Mesenchymal stem cell (in vitro differentiated cells and primary cell): Measurements from ENCODE around the gene TMEM183A.

ENCODE experiments used
- DNase-seq: peaks from one replicate; pipeline ENCODE4 v3.0.0-alpha.2; 2013
- H2AFZ ChIP-seq: one replicate; pipeline ENCODE4 v1.6.1; 2013; ENCODE audit warnings: low read depth, mild to moderate bottlenecking, control low read depth, inconsistent platforms, low read length, moderate library complexity
- H2AK5ac ChIP-seq: 2 replicates; pipeline ENCODE4 v1.6.1; 2013; ENCODE audit warnings: low read length, moderate library complexity, mild to moderate bottlenecking, inconsistent platforms; ENCODE audit not compliant: severe bottlenecking
- H2BK120ac ChIP-seq: one replicate; pipeline ENCODE4 v1.6.1; 2013; ENCODE audit warnings: low read depth, mild to moderate bottlenecking, inconsistent platforms, low read length, moderate library complexity
- H2BK12ac ChIP-seq, 2 experiments: one replicate each; pipeline ENCODE4 v1.6.1; 2013; ENCODE audit warnings: inconsistent platforms in 2 of 2, low read length in 2 of 2, mild to moderate bottlenecking in 2 of 2, moderate library complexity in 2 of 2, control low read depth in 1 of 2
- H2BK15ac ChIP-seq: one replicate; pipeline ENCODE4 v1.6.1; 2013; ENCODE audit warnings: mild to moderate bottlenecking, low read depth, inconsistent platforms; ENCODE audit not compliant: poor library complexity, severe bottlenecking
- H2BK5ac ChIP-seq: 2 replicates; pipeline ENCODE4 v1.6.1; 2013; ENCODE audit warnings: low read depth, mild to moderate bottlenecking, low read length, control low read depth, inconsistent platforms; ENCODE audit not compliant: poor library complexity, severe bottlenecking
- H3K14ac ChIP-seq, 2 experiments: one replicate each; pipeline ENCODE4 v1.6.1; 2013; ENCODE audit warnings: inconsistent platforms in 2 of 2, low read length in 2 of 2, control low read depth in 1 of 2, mild to moderate bottlenecking in 1 of 2, moderate library complexity in 1 of 2
- H3K18ac ChIP-seq, 2 experiments: one replicate each; pipeline ENCODE4 v1.6.1; 2013; ENCODE audit warnings: inconsistent platforms in 2 of 2, low read length in 2 of 2, control low read depth in 1 of 2, low read depth in 1 of 2, mild to moderate bottlenecking in 1 of 2
- H3K23ac ChIP-seq, 2 experiments: one replicate each; pipeline ENCODE4 v1.6.1; 2013; ENCODE audit warnings: inconsistent platforms in 2 of 2, low read length in 2 of 2, mild to moderate bottlenecking in 2 of 2, moderate library complexity in 2 of 2, control low read depth in 1 of 2
- H3K27ac ChIP-seq: 2 replicates; pipeline ENCODE4 v1.5.1; 2013; ENCODE audit warnings: mild to moderate bottlenecking, moderate library complexity, low read length, control low read depth, inconsistent platforms; ENCODE audit not compliant: poor library complexity, severe bottlenecking
- H3K27me3 ChIP-seq, 2 experiments: 2 replicates each; pipeline versions ENCODE4 v1.6.1 to v1.7.0; 2013; ENCODE audit warnings: low read length in 2 of 2, mild to moderate bottlenecking in 2 of 2, moderate library complexity in 2 of 2, control low read depth in 1 of 2, inconsistent platforms in 1 of 2; ENCODE audit not compliant: control insufficient read depth in 1 of 2, insufficient read depth in 1 of 2
- H3K36me3 ChIP-seq, 2 experiments: 2 replicates each; pipeline versions ENCODE4 v1.6.1 to v1.7.0; 2013; ENCODE audit warnings: low read length in 2 of 2, control low read depth in 1 of 2, inconsistent platforms in 1 of 2, low read depth in 1 of 2, mild to moderate bottlenecking in 1 of 2; ENCODE audit not compliant: insufficient read depth in 2 of 2, control insufficient read depth in 1 of 2
- H3K4ac ChIP-seq, 2 experiments: one replicate each; pipeline ENCODE4 v1.6.1; 2013; ENCODE audit warnings: inconsistent platforms in 2 of 2, low read length in 2 of 2, mild to moderate bottlenecking in 2 of 2, moderate library complexity in 2 of 2, control low read depth in 1 of 2, low read depth in 1 of 2
- H3K4me1 ChIP-seq: 2 replicates; pipeline ENCODE4 v1.6.1; 2013; ENCODE audit warnings: low read depth, low read length, control low read depth; ENCODE audit not compliant: control insufficient read depth, insufficient read depth
- H3K4me2 ChIP-seq: 2 replicates; pipeline ENCODE4 v1.6.1; 2013; ENCODE audit warnings: low read length, mild to moderate bottlenecking, inconsistent platforms; ENCODE audit not compliant: poor library complexity, severe bottlenecking
- H3K4me3 ChIP-seq, 2 experiments: 2 replicates each; pipeline versions ENCODE4 v1.5.1 to v1.7.0; 2013; ENCODE audit warnings: low read length in 2 of 2, mild to moderate bottlenecking in 2 of 2, control low read depth in 1 of 2, low read depth in 1 of 2; ENCODE audit not compliant: insufficient read depth in 1 of 2
- H3K79me1 ChIP-seq: replicated peaks from 2 replicates; pipeline ENCODE4 v1.6.1; 2013; ENCODE audit warnings: mild to moderate bottlenecking, control low read depth, low read length, inconsistent platforms; ENCODE audit not compliant: poor library complexity, severe bottlenecking
- H3K9ac ChIP-seq: 2 replicates; pipeline ENCODE4 v1.7.0; 2013; ENCODE audit warnings: mild to moderate bottlenecking, low read length, moderate library complexity
- H3K9me3 ChIP-seq: 2 replicates; pipeline ENCODE4 v1.7.0; 2013; ENCODE audit warnings: mild to moderate bottlenecking, low read length; ENCODE audit not compliant: control insufficient read depth
- H4K8ac ChIP-seq: one replicate; pipeline ENCODE4 v1.6.1; 2013; ENCODE audit warnings: inconsistent platforms, mild to moderate bottlenecking, low read length, moderate library complexity
- H4K91ac ChIP-seq: one replicate; pipeline ENCODE4 v1.6.1; 2013; ENCODE audit warnings: mild to moderate bottlenecking, low read length, inconsistent platforms
- WGBS: methylation state at CpG from one replicate; pipeline ENCODE4 v1.1.7; 2013; ENCODE audit warnings: mixed read lengths; 5-methylcytosine and 5-hydroxymethylcytosine counted together

TMEM183A gene

DNA sequence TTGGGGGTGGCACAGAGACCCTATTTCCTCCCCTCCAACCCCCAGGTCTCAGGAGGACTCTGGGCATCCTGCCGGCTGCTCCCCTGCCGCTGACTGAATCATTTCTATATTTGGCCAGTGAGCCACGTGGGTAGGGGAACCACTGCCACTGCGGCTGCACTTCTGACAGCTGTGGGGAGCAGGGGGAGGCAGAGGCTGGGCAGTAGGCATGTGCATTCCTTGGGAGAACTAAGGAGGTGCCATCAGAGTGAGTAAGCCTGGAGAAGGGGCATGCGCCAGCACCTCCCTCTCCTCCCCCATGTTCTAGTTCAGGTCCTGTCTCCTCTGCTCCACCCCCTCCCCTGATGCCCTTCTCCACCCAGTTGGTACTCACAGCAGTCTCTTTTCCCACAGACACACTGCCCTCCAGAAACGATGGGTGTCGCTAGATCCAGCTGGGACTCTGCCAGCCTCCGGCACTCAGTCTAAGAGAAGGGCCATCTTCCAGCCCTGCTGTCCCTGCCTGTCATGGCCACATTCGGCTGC is 31.1 kb downstream of the TMEM183A start:
- no peaks in the 10 kb centered on the region for H3K9me3 ChIP-seq
- no peak overlapping the region for H2AK5ac ChIP-seq
- no peak overlapping the region for H3K23ac ChIP-seq
- H2AFZ ChIP-seq = no peak overlapping the region
- H2BK120ac ChIP-seq = no peak overlapping the region
- H3K27ac ChIP-seq = no peak overlapping the region
- H3K9ac ChIP-seq = peak overlapping the region; percentile 42
- H3K18ac ChIP-seq = no peak overlapping the region
- no peak overlapping the region for H2BK5ac ChIP-seq
- no peak overlapping the region for H3K4me3 ChIP-seq
- peaks cover 0 to 14% of the 10 kb centered on the region in 2 experiments for H3K36me3 ChIP-seq
- H3K27me3 ChIP-seq = peaks cover 0 to 60% of the 10 kb centered on the region in 2 experiments
- H2BK15ac ChIP-seq = no peak overlapping the region
- WGBS = 75% methylated on average over 8 of the region's 9 CpGs
- DNase-seq = peak; percentile 32
- no peak overlapping the region for H3K4ac ChIP-seq
- H3K14ac ChIP-seq = no peak overlapping the region
- H3K4me2 ChIP-seq = no peak overlapping the region
- H4K8ac ChIP-seq = no peak overlapping the region
- H4K91ac ChIP-seq = no peak overlapping the region
- peaks cover 19% of the 10 kb centered on the region for H3K4me1 ChIP-seq
- no peak overlapping the region for H2BK12ac ChIP-seq
- no peaks in the 10 kb centered on the region for H3K79me1 ChIP-seq

DNA sequence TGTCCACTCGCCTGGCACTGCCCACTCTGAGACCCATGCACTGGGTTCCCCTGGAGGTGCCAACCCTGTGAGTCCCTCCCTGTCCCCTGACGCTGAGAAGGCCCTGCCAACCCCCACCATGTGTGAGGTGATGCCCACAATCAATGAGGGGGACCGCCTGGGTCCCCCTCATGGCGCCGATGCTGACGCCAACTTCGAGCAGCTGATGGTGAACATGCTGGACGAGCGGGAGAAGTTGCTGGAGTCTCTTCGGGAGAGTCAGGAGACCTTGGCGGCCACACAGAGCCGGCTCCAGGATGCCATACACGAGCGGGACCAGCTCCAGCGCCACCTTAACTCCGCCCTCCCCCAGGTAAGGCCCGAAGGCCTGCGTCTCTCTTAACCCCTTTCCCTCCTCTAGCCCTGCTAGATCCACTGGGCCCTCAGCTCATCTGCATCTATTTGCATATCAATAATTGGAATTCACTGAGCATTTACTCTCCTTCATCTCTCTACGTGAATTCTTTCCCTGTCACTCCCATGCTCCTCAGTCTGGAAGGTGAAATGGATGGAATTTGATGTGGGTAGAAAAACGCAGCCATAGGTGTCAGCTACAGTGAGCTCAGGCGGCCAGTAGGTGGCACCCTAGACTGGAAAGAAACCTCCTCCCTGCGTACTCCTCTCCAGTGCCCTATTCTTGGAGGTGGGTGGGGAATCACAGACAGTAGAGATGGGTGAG is 31.9 kb downstream of the TMEM183A start:
- H2BK120ac ChIP-seq = no peak overlapping the region
- H3K27ac ChIP-seq = no peak overlapping the region
- H3K14ac ChIP-seq = no peak overlapping the region
- no peak overlapping the region for H3K23ac ChIP-seq
- no peak overlapping the region for H3K4me2 ChIP-seq
- H3K4ac ChIP-seq = no peak overlapping the region
- peaks cover 0 to 21% of the 10 kb centered on the region in 2 experiments for H3K36me3 ChIP-seq
- H3K9me3 ChIP-seq = no peaks in the 10 kb centered on the region
- H3K79me1 ChIP-seq = no peaks in the 10 kb centered on the region
- H4K91ac ChIP-seq = no peak overlapping the region
- no peak overlapping the region for H4K8ac ChIP-seq
- no peak overlapping the region for H3K18ac ChIP-seq
- WGBS = 60% methylated on average over 18 of the region's 22 CpGs
- peaks cover 19% of the 10 kb centered on the region for H3K4me1 ChIP-seq
- DNase-seq = peak; percentile 73
- H2BK15ac ChIP-seq = no peak overlapping the region
- H3K4me3 ChIP-seq = no peak overlapping the region
- peak overlapping the region; percentile 42 for H3K9ac ChIP-seq
- H2AK5ac ChIP-seq = no peak overlapping the region
- no peak overlapping the region for H2AFZ ChIP-seq
- H2BK5ac ChIP-seq = no peak overlapping the region
- H2BK12ac ChIP-seq = no peak overlapping the region
- H3K27me3 ChIP-seq = peaks cover 0 to 62% of the 10 kb centered on the region in 2 experiments

DNA sequence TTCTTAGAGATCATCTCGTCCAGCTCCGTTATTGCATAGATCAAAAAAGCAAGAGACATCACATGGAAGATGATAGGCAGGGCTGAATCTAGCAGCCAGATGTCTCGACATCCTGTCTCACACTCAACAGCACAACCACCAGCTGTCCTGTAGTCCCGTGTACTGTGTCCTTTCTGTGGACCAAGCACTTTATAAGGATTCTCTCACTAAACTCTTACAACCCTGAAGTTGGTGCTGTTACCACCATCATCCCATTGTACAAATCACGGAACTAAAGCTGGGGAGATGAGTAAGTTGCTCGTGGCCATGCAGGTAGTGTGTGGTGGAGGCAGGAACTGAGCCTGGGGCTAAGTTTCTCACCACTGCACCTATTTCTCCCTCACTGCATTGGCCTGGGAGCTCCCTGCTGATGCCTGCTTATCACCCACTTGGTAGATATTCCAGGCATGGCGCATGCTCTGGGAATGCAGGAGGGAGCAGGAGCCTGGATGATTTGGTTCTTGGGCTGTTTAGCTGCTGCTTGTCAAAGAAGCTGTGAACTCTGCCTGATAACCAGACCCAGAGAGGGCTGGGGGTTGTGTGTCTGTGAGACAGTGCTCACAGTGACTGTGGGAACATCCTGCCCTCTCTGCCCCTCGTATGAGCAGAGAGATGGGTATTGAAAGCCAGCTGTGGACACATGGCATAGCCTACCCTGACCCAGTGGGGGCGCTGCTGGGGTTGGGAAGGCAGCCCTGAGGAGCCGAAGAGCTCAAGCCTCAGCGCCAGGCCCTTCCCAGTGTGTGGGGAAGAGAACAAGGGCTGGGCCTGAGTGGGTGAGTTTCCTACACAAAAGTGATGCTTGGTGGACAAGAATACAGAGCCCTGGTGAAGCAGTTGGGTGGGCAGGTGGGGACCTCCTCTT is 32.7 kb downstream of the TMEM183A start:
- Histone ChIP-seq H2BK12ac (no peak overlapping the region), H3K4me3 (no peak overlapping the region), H4K91ac (no peak overlapping the region), H3K27ac (no peak overlapping the region), H3K36me3 (peaks cover 0 to 29% of the 10 kb centered on the region in 2 experiments), H3K23ac (no peak overlapping the region), H3K79me1 (no peaks in the 10 kb centered on the region), H3K4me1 (peaks cover 19% of the 10 kb centered on the region), H3K9ac (no peak overlapping the region), H2AFZ (no peak overlapping the region), H2BK15ac (no peak overlapping the region), H3K4me2 (no peak overlapping the region), H3K27me3 (peaks cover 5 to 56% of the 10 kb centered on the region in 2 experiments), H2AK5ac (no peak overlapping the region), H3K14ac (peak overlapping the region in 1 of 2 experiments; percentile 21), H3K9me3 (no peaks in the 10 kb centered on the region), H2BK5ac (no peak overlapping the region), H3K4ac (no peak overlapping the region), H4K8ac (no peak overlapping the region), H2BK120ac (no peak overlapping the region), H3K18ac (no peak overlapping the region)
- DNase-seq = peak; percentile 32
- 45% methylated on average over 11 of the region's 11 CpGs for WGBS
